H1 (cell line): ENCODE measurements around the gene KIF22. TPM values are rescaled to one million over a fixed set of nuclear protein-coding genes. Genes with fewer than 3 reads are reported as not detected.

Experiments used
- CBX5 ChIP-seq: fragments of 300-800, 300-1000 bp; sonication (generic); IDR thresholded peaks from 2 replicates; pipeline ENCODE4 v1.7.1; 2016; ENCODE audit warnings: antibody characterized with exemption, low read length, low read depth
- CEBPB ChIP-seq: IDR thresholded peaks from 2 replicates; pipeline ENCODE4 v1.6.1; 2012; ENCODE audit warnings: low read depth, low read length
- EGR1 ChIP-seq: IDR thresholded peaks from 2 replicates; pipeline ENCODE4 v1.6.1; 2011; ENCODE audit warnings: low read depth, low read length, borderline replicate concordance
- KDM4A ChIP-seq: IDR thresholded peaks from one replicate; pipeline ENCODE4 v1.7.1; 2012; ENCODE audit warnings: low read depth, mild to moderate bottlenecking, moderate library complexity, low read length, inconsistent platforms; ENCODE audit not compliant: severe bottlenecking
- NRF1 ChIP-seq: IDR thresholded peaks from 2 replicates; pipeline ENCODE4 v1.6.1; 2011; ENCODE audit warnings: mild to moderate bottlenecking, low read depth, low read length, improper control_type of control experiment
- RNF2 ChIP-seq: fragments of 200-900, 300-1000 bp; sonication (generic); IDR thresholded peaks from 2 replicates; pipeline ENCODE4 v1.7.1; 2016; ENCODE audit warnings: borderline replicate concordance, low read depth, mild to moderate bottlenecking, antibody characterized with exemption, low read length; ENCODE audit not compliant: poor library complexity, severe bottlenecking; ENCODE audit errors: missing control alignments
- SIN3A ChIP-seq, 2 experiments: IDR thresholded peaks in 1 of 2; conservative IDR thresholded peaks in 1 of 2; 2 replicates each; pipeline ENCODE4 v1.6.1; 2011 to 2012; ENCODE audit warnings: low read length in 2 of 2, improper control_type of control experiment in 1 of 2, low read depth in 1 of 2, mild to moderate bottlenecking in 1 of 2
- TEAD4 ChIP-seq: IDR thresholded peaks from 2 replicates; pipeline ENCODE4 v1.6.1; 2012; ENCODE audit warnings: low read depth, low read length, inconsistent platforms, mixed read lengths
- polyA plus RNA-seq, 7 experiments: library from polyadenylated mRNA; depleted of rRNA in 3 of 7; stranded (reverse) in 5 of 7; unstranded in 2 of 7; fragments of >200 nt in 5 of 7; fragments of 200-250 nt in 2 of 7; gene quantifications; 1 replicate in 5 of 7; 2 replicates in 1 of 7; 4 replicates in 1 of 7; pipeline versions ENCODE4 v1.2.1 to v1.2.3, GENCODE V29; 2011 to 2013; ENCODE audit warnings: missing spikeins in 2 of 7, mixed read lengths in 2 of 7
- total RNA-seq: library from RNA; stranded (reverse); fragmentation: NEBNext Ultra II Directional; extraction: Animal tissue kit (Norgen Biotek cat#: 25700); gene quantifications from 2 replicates; pipeline ENCODE4 v1.2.1, GENCODE V29; 2021
- TF ChIP-seq, protein P1 (sequence below): fragments of 300-600 bp; sonication (generic); IDR thresholded peaks from 2 replicates; pipeline ENCODE4 v1.7.1; 2012; ENCODE audit warnings: low read length, moderate library complexity, mild to moderate bottlenecking, inconsistent platforms; ENCODE audit not compliant: insufficient replicate concordance

KIF22 gene
- total and polyA plus RNA-seq, 2 of the 8 experiments (the other 6 are each of a cell fraction or from before 2014, with no cell fraction given) = 139 to 142 TPM

GRCh38 chr16:29815793-29816693 is 25.5 kb downstream of the KIF22 start, which contains the start of gene PAGR1 (continued):
- TF ChIP-seq, protein P1, sequence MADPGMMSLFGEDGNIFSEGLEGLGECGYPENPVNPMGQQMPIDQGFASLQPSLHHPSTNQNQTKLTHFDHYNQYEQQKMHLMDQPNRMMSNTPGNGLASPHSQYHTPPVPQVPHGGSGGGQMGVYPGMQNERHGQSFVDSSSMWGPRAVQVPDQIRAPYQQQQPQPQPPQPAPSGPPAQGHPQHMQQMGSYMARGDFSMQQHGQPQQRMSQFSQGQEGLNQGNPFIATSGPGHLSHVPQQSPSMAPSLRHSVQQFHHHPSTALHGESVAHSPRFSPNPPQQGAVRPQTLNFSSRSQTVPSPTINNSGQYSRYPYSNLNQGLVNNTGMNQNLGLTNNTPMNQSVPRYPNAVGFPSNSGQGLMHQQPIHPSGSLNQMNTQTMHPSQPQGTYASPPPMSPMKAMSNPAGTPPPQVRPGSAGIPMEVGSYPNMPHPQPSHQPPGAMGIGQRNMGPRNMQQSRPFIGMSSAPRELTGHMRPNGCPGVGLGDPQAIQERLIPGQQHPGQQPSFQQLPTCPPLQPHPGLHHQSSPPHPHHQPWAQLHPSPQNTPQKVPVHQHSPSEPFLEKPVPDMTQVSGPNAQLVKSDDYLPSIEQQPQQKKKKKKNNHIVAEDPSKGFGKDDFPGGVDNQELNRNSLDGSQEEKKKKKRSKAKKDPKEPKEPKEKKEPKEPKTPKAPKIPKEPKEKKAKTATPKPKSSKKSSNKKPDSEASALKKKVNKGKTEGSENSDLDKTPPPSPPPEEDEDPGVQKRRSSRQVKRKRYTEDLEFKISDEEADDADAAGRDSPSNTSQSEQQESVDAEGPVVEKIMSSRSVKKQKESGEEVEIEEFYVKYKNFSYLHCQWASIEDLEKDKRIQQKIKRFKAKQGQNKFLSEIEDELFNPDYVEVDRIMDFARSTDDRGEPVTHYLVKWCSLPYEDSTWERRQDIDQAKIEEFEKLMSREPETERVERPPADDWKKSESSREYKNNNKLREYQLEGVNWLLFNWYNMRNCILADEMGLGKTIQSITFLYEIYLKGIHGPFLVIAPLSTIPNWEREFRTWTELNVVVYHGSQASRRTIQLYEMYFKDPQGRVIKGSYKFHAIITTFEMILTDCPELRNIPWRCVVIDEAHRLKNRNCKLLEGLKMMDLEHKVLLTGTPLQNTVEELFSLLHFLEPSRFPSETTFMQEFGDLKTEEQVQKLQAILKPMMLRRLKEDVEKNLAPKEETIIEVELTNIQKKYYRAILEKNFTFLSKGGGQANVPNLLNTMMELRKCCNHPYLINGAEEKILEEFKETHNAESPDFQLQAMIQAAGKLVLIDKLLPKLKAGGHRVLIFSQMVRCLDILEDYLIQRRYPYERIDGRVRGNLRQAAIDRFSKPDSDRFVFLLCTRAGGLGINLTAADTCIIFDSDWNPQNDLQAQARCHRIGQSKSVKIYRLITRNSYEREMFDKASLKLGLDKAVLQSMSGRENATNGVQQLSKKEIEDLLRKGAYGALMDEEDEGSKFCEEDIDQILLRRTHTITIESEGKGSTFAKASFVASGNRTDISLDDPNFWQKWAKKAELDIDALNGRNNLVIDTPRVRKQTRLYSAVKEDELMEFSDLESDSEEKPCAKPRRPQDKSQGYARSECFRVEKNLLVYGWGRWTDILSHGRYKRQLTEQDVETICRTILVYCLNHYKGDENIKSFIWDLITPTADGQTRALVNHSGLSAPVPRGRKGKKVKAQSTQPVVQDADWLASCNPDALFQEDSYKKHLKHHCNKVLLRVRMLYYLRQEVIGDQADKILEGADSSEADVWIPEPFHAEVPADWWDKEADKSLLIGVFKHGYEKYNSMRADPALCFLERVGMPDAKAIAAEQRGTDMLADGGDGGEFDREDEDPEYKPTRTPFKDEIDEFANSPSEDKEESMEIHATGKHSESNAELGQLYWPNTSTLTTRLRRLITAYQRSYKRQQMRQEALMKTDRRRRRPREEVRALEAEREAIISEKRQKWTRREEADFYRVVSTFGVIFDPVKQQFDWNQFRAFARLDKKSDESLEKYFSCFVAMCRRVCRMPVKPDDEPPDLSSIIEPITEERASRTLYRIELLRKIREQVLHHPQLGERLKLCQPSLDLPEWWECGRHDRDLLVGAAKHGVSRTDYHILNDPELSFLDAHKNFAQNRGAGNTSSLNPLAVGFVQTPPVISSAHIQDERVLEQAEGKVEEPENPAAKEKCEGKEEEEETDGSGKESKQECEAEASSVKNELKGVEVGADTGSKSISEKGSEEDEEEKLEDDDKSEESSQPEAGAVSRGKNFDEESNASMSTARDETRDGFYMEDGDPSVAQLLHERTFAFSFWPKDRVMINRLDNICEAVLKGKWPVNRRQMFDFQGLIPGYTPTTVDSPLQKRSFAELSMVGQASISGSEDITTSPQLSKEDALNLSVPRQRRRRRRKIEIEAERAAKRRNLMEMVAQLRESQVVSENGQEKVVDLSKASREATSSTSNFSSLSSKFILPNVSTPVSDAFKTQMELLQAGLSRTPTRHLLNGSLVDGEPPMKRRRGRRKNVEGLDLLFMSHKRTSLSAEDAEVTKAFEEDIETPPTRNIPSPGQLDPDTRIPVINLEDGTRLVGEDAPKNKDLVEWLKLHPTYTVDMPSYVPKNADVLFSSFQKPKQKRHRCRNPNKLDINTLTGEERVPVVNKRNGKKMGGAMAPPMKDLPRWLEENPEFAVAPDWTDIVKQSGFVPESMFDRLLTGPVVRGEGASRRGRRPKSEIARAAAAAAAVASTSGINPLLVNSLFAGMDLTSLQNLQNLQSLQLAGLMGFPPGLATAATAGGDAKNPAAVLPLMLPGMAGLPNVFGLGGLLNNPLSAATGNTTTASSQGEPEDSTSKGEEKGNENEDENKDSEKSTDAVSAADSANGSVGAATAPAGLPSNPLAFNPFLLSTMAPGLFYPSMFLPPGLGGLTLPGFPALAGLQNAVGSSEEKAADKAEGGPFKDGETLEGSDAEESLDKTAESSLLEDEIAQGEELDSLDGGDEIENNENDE = no peak
- TF ChIP-seq CEBPB (no peak), RNF2 (no peak), TEAD4 (no peak), CBX5 (no peak), KDM4A (no peak), SIN3A (conservative IDR thresholded peaks at IDR 0.05 in 1 of 2, IDR thresholded peaks at IDR 0.05 in 1 of 2; ENCODE audit: low read depth in 1 of 2, low read length in 2 of 2) (peak in 1 of 2 experiments; percentile 73; a peak in 2 of 4 replicates), NRF1 (peak; percentile 99), EGR1 (no peak)
